KBM-7 (cell line): ENCODE measurements around the gene PTHLH.

ENCODE experiments used
- DNase-seq: peaks from one replicate; pipeline ENCODE4 v3.0.0-alpha.2; 2015
- in situ Hi-C: fragments of 300-500 bp; cut with MboI; formaldehyde crosslinking; loops from 2 replicates; pipeline ENCODE4 v1.14.3; 2020; ENCODE audit warnings: low sequenced_read_pairs, low pct_unique_long_range_greater_than_20kb, mixed read lengths

The PTHLH gene

GRCh38 chr12:27972721-27973120 lies at the start of gene PTHLH:
Gene PTHLH, minus strand, starts transcription at chr12:27972733. Its CDS starts 3,239 bp downstream, at chr12:27969494.
- no peak for DNase-seq
- in situ Hi-C loops, result no loop called here

GRCh38 chr12:28021704-28022103 lies 49.2 kb upstream of the PTHLH start:
- in situ Hi-C loops, result no loop called here
- no peak for DNase-seq

DNA sequence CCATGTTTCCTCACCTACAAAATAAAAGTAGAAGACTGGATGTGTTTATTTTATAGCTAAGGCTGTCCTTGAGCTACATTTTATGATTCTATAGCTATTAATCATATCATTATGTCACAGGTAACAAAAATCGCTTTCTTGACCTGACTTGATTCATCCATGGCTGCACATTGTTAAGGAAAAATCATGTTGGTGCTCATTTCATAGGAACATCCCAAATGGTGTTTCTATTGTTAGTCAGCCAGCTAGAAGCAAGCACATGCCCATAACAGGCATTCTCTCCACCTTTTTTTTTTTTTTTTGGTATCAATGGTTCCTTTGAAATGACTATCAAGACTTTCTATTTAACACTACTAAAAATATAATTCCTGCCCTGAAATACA lies 45.3 kb upstream of the PTHLH start:
- in situ Hi-C loops, result no loop called here
- DNase-seq, result no peak

GRCh38 chr12:28017126-28017872 lies 44.8 kb upstream of the PTHLH start:
- in situ Hi-C loops, result no loop called here
- DNase-seq, result no peak

DNA sequence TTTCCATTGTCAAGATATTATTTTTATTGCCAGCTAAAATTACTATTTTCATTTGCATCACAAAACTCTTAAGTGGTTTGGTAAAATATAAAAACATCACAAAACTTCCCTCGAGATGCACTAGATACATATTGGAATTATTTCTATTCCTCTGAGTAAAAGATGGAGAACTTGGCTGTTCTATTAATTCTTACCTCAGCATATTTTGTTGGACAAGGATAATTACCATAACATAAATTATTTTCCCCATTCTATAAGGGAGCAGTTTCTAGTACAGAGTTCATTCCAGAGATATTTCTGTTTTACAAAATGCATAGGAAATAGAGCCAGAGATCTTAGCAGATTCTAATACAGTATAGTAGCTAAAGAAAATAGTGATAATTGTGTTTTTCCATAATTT lies 42.6 kb upstream of the PTHLH start:
- in situ Hi-C loops, result no loop called here
- no peak for DNase-seq

- in situ Hi-C loops, result no loop called here
- no peak for DNase-seq
Observed at GRCh38 chr12:28014196-28014595, 41.7 kb upstream of the PTHLH start.

DNA sequence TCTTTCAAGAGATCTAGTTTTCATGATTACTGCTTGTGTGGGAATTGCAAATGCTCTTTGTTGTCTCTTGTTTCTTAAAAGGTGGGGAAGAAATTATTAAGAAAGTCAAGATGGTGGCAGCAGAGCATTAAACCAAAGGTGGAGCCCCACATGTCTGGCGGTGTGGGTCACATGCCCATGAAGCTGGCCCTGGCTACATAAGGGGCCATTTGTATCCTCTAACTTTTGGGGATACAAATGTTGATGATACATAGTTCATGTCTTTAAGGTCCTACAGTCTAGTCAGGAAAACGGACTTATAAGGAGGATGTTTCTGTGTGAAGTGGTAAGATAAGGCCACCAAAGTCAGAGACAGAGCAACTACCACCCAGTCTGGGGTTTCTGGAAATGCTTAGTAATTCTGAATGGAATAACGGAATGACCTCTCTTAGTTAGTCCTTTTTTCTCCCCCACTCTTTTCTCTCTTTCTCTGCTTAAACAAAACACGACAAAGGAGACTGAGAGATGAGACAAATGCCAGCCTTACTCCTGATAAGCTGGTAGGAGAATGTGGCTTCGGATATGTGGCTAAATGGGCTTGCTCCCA lies 39.9 kb upstream of the PTHLH start:
- in situ Hi-C loops, result no loop called here
- no peak for DNase-seq

DNA sequence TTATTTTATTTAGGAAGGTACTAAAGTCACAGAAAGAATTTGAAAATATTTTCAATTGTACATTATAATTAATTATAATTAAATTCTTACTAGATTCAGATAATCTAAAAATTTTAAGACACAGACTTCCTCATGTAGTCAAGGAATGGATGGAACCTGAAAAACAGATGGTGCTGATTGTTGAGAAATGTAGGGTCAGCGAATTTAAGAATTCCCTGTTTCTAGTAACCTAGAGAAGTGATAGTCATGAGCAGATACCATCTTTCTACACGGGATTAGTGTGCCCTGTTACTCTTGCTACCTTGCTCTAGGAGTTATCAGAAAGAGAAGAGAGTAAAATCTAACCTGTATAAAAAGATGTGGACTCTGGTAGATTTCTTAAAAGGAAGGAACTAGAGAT lies 37.5 kb upstream of the PTHLH start:
- DNase-seq, result no peak
- in situ Hi-C loops, result no loop called here

DNA sequence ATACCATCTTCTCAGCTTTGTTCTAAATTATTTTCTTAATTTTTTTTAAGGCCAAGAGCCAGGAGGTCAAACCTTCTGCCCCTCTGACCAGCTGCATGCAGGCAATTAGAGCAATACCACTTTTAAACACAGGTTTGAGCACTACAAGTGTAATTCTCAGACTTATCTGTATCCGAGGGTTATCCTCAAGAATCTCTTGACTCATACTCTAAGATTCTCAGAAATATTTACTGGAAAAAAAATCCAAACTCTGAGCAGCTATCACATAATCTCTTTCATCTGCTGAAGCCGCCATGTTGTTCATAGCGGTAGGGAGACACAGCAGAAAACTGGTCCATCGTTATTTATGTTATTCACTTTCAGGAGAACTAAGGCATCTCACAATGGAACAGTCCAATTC lies 27.4 kb upstream of the PTHLH start:
- DNase-seq, result no peak
- in situ Hi-C loops, result no loop called here

- in situ Hi-C loops, result no loop called here
- no peak for DNase-seq
Observed at GRCh38 chr12:27999521-27999920, 27.0 kb upstream of the PTHLH start.

DNA sequence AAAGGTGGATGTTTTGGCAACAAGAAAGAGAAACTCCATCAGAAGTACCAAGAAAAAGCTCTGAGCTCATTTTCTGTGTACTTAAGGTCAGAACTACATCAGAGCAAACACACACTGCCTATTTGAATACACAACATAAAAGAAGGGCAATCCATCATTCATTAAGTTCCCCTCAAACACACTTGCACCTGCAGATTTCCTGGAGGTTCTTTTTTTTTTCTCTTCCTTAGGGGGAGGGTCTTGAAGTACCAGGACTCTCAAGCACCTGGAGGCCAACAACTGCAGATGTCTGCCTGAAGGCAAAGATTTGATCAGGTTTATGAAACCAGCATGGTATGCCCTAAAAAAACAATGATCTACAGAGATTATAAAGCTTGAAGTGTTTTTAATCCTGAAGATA lies 26.1 kb upstream of the PTHLH start:
- no peak for DNase-seq
- in situ Hi-C loops, result no loop called here

DNA sequence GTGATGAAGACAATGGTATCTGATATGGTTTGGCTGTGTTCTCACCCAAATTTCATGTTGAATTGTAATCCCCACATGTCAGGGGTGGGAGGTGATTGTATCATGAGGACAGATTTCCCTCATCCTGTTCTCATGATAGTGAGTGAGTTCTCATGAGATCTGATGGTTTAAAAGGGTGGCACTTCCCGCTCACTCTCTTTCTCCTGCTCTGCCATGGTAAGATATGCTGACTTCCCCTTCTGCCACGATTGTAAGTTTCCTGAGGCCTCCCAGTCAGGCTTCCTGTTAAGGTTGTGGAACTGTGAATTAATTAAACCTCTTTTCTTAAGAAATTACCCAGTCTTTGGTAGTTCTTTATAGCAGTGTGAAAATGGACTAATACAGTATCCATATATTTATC lies 25.6 kb upstream of the PTHLH start:
- in situ Hi-C loops, result no loop called here
- DNase-seq, result peak; percentile 21

DNA sequence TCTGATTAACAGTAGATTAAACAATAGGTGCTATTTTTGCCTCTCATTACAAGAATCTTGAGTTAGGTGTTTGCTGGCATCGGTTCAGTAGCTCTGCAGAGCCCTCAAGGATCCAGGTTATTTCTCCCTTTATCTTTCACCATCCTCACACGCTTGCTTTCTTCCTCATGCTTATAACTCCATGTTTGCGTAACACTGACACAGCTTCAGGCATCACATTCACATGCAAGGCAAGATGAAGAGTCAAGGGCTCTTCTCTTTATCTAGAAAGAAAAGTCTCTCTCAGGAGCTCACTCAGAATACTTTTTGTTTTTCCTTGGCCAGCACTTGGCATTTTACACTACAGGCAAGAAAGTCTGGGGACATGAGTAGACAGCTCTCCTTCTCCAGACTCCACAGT lies 24.2 kb upstream of the PTHLH start:
- no peak for DNase-seq
- in situ Hi-C loops, result no loop called here

- no peak for DNase-seq
- in situ Hi-C loops, result no loop called here
Observed at GRCh38 chr12:27995406-27995805, 22.9 kb upstream of the PTHLH start.

DNA sequence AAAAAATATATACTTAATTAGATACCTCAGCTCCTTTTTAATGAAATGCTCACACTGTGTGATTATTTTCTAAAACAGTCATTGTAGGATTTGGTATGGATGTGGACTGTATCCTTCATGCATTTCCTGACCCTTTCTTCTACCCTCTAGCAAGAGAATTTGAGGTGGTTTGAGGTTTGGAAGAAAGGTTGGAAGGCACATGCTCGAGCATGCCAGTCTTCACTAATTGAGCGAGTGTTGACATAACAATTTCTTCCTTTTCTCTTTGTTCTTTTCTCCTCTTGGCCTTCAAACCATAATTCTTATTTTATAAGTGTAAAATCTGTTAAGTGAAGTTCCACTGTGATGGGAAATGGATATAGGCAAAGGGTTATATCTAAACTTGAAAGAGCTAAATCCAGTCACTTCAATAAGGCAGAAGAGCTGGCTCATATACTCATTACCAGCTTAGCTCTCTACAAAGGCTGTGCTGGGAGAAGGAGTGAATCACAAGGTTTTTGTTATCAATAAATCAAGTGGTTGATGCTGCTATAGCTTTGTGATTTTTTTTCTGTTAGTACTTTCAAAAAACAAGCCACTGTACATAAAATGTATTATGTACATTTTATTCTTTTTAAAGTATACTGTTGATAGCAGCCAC lies 16.2 kb upstream of the PTHLH start:
- in situ Hi-C loops, result no loop called here
- no peak for DNase-seq

- DNase-seq, result no peak
- in situ Hi-C loops, result no loop called here
Observed at GRCh38 chr12:27987331-27987730, 14.8 kb upstream of the PTHLH start.

- DNase-seq, result no peak
- in situ Hi-C loops, result no loop called here
Observed at GRCh38 chr12:27984275-27984674, 11.7 kb upstream of the PTHLH start.

DNA sequence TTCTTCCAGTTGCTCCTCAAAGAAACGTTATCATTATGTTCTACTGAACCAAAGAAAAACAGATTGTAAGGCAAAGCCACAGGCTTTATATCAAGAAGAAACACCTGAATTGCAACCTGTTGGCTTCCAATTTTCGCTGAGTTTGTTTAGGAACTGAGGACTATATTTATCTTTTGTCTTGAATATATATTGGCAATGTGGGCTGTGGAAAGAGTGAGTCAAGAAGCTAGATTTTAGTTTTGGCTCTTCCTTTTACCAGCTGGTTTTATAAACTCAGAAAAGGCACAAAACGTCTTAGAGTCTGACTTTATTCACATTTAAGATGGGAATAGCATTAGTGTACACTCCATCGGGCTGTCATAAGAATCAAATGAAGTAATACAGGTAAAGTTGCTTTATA lies 10.4 kb upstream of the PTHLH start:
- no peak for DNase-seq
- in situ Hi-C loops, result no loop called here

- DNase-seq, result no peak
- in situ Hi-C loops, result no loop called here
Observed at GRCh38 chr12:27982385-27982784, 9.9 kb upstream of the PTHLH start.

DNA sequence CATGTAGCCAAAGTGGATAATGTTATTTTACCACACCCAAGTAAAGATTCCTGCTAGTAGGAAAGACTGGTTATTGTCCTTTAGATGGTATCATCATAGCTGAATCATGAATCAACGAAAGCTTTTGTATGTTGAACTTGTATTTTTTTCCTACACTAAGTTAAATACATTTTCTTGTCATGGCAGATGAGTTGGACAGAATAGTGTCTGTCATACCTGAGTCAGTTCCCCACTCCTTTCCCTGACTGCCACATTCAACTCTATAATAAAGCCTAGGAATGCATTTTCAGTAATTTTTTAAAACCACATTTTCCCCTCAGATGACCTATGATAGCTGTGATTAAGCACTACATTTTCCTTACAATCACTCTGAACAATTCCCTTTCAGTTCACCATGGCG lies 9.3 kb upstream of the PTHLH start:
- no peak for DNase-seq
- in situ Hi-C loops, result no loop called here

- in situ Hi-C loops, result no loop called here
- DNase-seq, result no peak
Observed at GRCh38 chr12:27979145-27979544, 6.6 kb upstream of the PTHLH start.
